HFFc6 (cell line): ENCODE data around the gene IFT122. TPM values are rescaled to one million over a fixed set of nuclear protein-coding genes. Genes with fewer than 3 reads are reported as not detected.
"Not testable (repeated sequence)": the region's sequence is repeated elsewhere in the genome, so short reads cannot be mapped to it uniquely, and the experiment has no call there.

ENCODE experiments used
- DNase-seq: peaks from one replicate; pipeline ENCODE4 v3.0.0-alpha.2; 2018
- H3K27ac Mint-ChIP-seq: 2 replicates; pipeline ENCODE4 v1.8.0; 2020; ENCODE audit warnings: mild to moderate bottlenecking, mixed read lengths
- H3K27me3 Mint-ChIP-seq: 2 replicates; pipeline ENCODE4 v1.8.0; 2021; ENCODE audit warnings: mild to moderate bottlenecking, moderate library complexity, mixed read lengths; ENCODE audit not compliant: insufficient read depth
- H3K36me3 Mint-ChIP-seq: 2 replicates; pipeline ENCODE4 v1.8.0; 2021; ENCODE audit warnings: low read depth, mixed read lengths
- H3K4me1 Mint-ChIP-seq: 2 replicates; pipeline ENCODE4 v1.8.0; 2020; ENCODE audit warnings: low read depth, mixed read lengths
- H3K4me3 Mint-ChIP-seq: 2 replicates; pipeline ENCODE4 v1.8.0; 2020; ENCODE audit warnings: mild to moderate bottlenecking, moderate library complexity, mixed read lengths
- H3K9me3 Mint-ChIP-seq: 2 replicates; pipeline ENCODE4 v1.8.0; 2020; ENCODE audit warnings: mild to moderate bottlenecking, mixed read lengths
- total RNA-seq, 6 experiments: library from RNA; stranded (reverse); fragmentation: NEBNext Ultra II Directional; extraction: Animal tissue kit (Norgen Biotek cat#: 25700); gene quantifications; 2 replicates in 1 of 6; 3 replicates in 5 of 6; pipeline ENCODE4 v1.2.3, GENCODE V29; 2021
- TF ChIP-seq, protein P1 (sequence below): fragments of 200-600 bp; sonication (generic); IDR thresholded peaks from 2 replicates; pipeline ENCODE4 v1.5.0; 2021; ENCODE audit warnings: antibody characterized with exemption, mild to moderate bottlenecking

Gene IFT122
- total RNA-seq, 6 experiments from 2014 or later, result 12.2 to 18.8 (median 18.2) TPM

DNA sequence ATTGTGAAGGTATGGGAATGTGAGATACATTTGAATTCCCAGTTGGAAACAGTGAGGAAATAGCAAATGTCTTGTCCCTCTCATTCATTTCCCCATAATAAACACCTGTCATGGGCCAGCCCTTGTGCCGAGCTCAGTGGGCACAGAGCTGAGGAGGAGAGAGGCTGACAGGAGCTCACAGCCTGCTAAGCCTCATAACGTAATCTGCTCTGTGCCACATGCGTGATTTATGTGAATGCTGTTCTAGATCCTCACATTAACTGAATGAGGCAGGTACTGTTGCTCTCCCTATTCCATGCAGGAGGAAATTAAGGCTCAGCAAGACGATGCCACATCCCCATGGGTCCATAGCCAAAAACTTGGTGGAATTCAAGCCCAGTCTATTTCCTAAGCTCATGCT is 53.2 kb downstream of the IFT122 start:
- Mint-ChIP-seq H3K27ac (no peak overlapping the region; the same call in 1 of the 2 replicates), H3K9me3 (no peaks in the 10 kb centered on the region), H3K27me3 (no peaks in the 10 kb centered on the region; the same call in 1 of the 2 replicates), H3K4me1 (peaks cover 48% of the 10 kb centered on the region), H3K4me3 (no peak overlapping the region), H3K36me3 (peaks cover 18% of the 10 kb centered on the region)
- TF ChIP-seq, protein P1, sequence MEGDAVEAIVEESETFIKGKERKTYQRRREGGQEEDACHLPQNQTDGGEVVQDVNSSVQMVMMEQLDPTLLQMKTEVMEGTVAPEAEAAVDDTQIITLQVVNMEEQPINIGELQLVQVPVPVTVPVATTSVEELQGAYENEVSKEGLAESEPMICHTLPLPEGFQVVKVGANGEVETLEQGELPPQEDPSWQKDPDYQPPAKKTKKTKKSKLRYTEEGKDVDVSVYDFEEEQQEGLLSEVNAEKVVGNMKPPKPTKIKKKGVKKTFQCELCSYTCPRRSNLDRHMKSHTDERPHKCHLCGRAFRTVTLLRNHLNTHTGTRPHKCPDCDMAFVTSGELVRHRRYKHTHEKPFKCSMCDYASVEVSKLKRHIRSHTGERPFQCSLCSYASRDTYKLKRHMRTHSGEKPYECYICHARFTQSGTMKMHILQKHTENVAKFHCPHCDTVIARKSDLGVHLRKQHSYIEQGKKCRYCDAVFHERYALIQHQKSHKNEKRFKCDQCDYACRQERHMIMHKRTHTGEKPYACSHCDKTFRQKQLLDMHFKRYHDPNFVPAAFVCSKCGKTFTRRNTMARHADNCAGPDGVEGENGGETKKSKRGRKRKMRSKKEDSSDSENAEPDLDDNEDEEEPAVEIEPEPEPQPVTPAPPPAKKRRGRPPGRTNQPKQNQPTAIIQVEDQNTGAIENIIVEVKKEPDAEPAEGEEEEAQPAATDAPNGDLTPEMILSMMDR, result no peak
- DNase-seq, result no peak

- Mint-ChIP-seq H3K4me1 (peaks cover 60% of the 10 kb centered on the region), H3K4me3 (peak overlapping the region; percentile 59), H3K27ac (peak overlapping the region; percentile 91), H3K36me3 (peaks cover 18% of the 10 kb centered on the region)
- peak; percentile 26 for DNase-seq
- not testable (repeated sequence) for H3K9me3 Mint-ChIP-seq, H3K27me3 Mint-ChIP-seq
These were observed 54.5 kb downstream of the IFT122 start for GRCh38 chr3:129494499-129494898.

DNA sequence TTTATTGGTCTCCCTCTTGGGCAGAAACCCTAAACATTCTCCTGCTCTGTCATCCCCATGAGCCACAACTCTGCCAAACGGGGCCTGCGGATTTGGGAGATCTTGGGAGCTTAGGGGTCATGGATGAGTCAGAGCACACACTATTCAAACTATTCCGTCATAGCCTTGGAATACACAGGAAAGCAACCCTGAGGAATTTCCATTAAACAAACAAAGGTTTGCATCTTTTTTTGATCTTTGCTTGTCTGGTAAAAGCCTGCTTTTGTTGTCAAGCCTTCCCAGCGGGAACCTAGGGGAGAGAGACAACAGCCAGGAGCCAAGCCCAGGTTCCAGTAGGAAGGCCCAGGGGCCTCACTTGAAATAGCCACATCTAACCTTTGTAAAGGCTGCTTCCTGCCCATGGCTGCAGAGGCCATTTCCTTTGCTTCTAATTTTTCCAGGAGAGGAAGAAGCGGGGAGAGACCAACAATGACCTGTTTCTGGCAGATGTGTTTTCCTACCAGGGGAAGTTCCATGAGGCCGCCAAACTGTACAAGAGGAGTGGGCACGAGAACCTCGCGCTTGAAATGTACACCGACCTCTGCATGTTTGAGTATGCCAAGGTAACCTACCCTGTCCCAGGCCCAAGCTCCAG is 55.1 kb downstream of the IFT122 start:
- Mint-ChIP-seq H3K36me3 (peaks cover 18% of the 10 kb centered on the region), H3K27ac (peak overlapping the region; percentile 91), H3K4me1 (peaks cover 62% of the 10 kb centered on the region), H3K4me3 (peak overlapping the region; percentile 59)
- not testable (repeated sequence) for H3K27me3 Mint-ChIP-seq, H3K9me3 Mint-ChIP-seq
- peak; percentile 88 for DNase-seq

DNA sequence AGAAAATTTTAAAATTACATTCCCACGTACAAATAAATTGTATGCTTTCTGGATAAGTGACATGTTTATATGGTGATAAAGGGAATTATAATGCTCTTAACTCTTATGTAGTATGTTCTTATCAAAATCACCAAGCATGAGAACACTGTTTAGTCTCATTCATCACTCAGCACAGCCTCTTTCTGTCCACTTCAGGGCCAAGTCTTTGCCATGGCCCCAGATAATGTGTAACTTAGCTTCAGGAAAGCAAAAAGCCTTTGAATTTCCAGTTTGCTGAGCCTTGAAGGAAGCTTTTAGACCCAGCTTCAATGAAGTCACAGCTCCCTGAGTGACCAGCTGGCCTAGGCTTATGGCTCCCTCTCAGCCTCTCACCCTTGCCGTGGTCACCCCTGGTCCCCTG is 57.9 kb downstream of the IFT122 start:
- DNase-seq, H3K27me3 Mint-ChIP-seq, H3K9me3 Mint-ChIP-seq, H3K4me3 Mint-ChIP-seq, H3K27ac Mint-ChIP-seq: not testable (repeated sequence)
- H3K4me1 Mint-ChIP-seq, result peaks cover 52% of the 10 kb centered on the region
- peaks cover 17% of the 10 kb centered on the region for H3K36me3 Mint-ChIP-seq

DNA sequence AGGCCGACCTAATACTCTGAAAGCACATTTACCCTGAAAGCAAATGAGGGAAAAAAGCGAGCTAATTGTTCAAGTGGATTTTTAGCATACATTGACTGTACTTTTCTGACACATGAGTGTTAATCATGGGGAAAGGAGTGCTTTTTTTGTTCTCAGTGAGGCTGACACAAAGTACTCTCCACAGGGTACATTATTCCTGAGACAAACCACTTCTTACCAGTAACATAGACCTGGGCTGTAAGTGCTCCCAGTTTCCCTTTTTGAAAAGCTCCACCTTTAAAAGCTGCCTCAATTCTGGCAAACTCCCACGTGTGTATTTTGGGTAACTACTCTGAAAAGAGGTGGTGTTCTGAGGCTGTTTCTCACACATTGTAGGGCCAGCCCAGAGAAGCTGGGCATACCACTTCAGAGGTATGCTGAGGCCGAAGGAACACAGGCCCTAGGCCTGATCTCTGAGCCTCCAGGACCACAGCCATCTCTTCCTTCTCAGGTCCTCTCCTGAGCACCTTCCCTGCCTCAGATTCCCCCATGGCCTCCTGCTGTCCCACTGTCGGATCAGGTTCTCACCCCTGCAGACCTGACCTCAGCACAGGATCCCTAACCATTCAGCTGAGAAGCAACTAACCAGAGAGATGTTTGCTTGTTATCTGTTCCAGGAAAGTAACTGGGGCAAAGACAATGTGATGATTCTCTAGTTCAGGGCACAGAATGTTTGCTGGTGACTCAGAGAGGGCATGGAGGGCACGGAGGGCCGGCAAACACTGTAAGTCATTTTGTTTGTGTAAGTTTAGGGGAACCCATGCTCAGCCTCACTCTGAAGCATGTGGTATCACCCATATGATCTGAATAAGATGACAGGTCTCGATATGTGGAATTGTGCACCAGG is 58.8 kb downstream of the IFT122 start:
- H3K27ac Mint-ChIP-seq, result peak overlapping the region; percentile 79
- H3K36me3 Mint-ChIP-seq, result peaks cover 14% of the 10 kb centered on the region; the same call in 1 of the 2 replicates
- not testable (repeated sequence) for H3K4me3 Mint-ChIP-seq, H3K27me3 Mint-ChIP-seq, DNase-seq, H3K9me3 Mint-ChIP-seq
- H3K4me1 Mint-ChIP-seq, result peaks cover 54% of the 10 kb centered on the region

- Mint-ChIP-seq H3K4me1 (peaks cover 48% of the 10 kb centered on the region), H3K36me3 (peaks cover 14% of the 10 kb centered on the region; the same call in 1 of the 2 replicates)
- DNase-seq, H3K27ac Mint-ChIP-seq, H3K27me3 Mint-ChIP-seq, H3K9me3 Mint-ChIP-seq, H3K4me3 Mint-ChIP-seq: not testable (repeated sequence)
These were observed 59.7 kb downstream of the IFT122 start for GRCh38 chr3:129499604-129500333.

GRCh38 chr3:129500334-129500658 is 60.3 kb downstream of the IFT122 start:
- H3K9me3 Mint-ChIP-seq, result no peaks in the 10 kb centered on the region
- peaks cover 14% of the 10 kb centered on the region; the same call in 1 of the 2 replicates for H3K36me3 Mint-ChIP-seq
- H3K27me3 Mint-ChIP-seq, result no peaks in the 10 kb centered on the region
- TF ChIP-seq, protein P1, result no peak
- H3K4me3 Mint-ChIP-seq, result no peak overlapping the region
- no peak overlapping the region for H3K27ac Mint-ChIP-seq
- peaks cover 43% of the 10 kb centered on the region for H3K4me1 Mint-ChIP-seq
- DNase-seq, result no peak
